ENCODE results near the gene BCAS3.

BCAS3 gene

DNA sequence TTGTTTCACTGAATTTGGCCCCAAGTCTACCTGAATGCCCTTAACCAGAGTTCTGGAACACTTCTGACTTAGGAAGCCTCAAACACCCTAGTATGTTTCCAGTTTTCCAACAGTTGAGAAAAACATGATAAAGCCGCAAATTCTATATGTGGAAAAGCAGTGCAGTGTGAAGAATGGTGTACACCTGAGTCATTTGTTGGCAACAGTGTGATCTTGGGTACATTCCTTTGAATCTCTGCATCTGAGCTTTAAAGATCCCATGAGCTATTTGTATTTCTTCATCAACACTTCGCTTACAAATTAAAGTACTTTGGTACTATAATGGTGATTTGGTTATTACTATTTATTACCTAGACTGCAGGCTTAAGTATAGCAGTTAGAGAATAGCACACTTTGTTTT, 628.4 kb downstream of the BCAS3 start:
- DNase-seq (ENCODE audit: low read depth) = no peak
- no peak overlapping the region for H3K4me3 ChIP-seq (ENCODE audit: low read depth, low read length)
- TF ChIP-seq, protein P1, sequence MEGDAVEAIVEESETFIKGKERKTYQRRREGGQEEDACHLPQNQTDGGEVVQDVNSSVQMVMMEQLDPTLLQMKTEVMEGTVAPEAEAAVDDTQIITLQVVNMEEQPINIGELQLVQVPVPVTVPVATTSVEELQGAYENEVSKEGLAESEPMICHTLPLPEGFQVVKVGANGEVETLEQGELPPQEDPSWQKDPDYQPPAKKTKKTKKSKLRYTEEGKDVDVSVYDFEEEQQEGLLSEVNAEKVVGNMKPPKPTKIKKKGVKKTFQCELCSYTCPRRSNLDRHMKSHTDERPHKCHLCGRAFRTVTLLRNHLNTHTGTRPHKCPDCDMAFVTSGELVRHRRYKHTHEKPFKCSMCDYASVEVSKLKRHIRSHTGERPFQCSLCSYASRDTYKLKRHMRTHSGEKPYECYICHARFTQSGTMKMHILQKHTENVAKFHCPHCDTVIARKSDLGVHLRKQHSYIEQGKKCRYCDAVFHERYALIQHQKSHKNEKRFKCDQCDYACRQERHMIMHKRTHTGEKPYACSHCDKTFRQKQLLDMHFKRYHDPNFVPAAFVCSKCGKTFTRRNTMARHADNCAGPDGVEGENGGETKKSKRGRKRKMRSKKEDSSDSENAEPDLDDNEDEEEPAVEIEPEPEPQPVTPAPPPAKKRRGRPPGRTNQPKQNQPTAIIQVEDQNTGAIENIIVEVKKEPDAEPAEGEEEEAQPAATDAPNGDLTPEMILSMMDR (IDR thresholded peaks at IDR 0.05; ENCODE audit: insufficient read depth, low read depth, low read length, missing control alignments) = no peak

DNA sequence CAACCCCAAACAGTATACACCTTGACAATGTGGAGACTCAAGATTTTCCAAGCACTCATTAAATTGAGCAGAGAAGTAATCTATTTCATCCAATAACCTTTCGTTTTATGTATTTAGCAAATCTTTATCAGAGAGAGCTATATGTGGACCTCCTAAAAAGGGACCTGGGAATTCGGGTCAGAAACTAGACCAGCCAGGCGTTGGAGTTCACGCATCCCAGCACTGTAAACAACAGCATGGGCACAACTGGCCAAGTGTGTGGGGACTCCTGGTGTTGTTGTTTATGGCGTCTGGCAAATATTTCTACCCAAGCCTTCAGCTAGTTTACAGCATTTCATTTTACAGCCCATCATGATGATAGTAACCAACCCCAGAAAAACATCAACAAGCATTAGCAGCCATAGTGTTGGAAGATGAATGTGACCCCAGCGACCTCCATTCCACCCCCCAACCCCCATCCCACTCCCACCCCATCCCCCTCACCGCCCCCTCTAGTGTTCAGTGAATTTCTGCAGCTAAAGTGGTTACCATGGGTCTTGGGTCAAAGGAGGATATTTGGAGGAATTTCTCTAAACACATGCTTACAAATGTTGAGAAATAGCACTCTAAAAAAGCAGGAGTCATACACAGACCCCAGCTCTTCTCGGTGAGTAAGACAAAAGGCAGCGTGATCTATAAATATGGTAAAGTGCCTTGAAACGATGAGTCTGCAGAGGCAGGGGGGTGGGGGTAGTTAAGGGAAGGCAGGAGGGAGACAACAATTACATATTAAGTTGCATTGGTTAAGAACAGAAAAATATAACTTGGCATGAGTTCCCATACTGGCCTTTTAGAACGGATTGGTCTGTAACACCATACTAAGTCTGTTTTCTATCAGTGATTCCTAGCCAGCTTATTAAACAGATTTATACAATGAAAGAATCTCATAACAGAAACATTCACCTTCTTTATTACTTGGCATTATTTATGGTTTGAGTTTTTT, 630.5 kb downstream of the BCAS3 start:
- no peak for DNase-seq (ENCODE audit: low read depth)

DNA sequence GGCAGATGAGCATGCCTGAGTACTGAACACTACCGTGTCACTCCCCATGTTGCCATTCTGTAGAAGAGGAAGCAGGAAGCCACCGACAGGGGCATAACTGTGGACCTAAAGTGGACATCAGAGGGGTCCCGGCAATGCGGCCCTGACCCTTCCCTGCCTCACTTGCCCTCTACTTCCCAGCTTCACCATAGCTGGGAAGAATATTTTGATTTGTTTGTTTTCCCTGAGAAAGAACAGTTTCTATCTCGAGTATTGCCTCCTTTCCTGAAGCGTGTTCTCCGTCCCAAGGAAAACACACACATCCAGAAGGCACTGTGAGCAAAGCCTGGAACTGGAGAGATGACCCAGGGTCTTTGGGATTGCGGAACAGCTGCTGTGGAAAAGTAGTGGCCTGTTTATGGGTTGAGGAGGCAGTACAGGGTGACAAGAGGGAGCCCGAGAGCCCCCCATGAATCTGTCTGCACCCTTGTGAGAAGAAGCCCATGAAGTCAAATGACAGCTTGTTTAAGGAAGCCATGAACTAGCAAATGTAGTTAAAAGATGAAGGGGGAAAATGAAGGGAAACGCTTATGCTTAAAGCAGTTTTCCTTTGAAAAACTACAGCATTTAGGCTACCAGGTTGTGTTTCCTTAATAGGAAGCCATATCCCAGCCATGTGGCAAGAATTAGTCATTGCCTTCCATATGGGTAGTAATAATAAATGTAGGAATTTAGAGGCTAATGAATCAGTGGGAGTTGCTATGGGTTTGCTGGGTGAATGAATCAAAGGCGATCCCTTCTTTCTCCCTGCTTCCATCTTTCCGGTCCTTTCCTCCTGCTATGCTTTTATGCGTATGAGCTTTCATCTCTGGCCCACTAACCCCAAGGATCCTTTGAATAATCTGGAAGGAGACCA, 632.0 kb downstream of the BCAS3 start:
- no peak for DNase-seq (ENCODE audit: low read depth)
- TF ChIP-seq, protein P1 (IDR thresholded peaks at IDR 0.05; ENCODE audit: insufficient read depth, low read depth, low read length, missing control alignments) = no peak
- no peak overlapping the region for H3K4me3 ChIP-seq (ENCODE audit: low read depth, low read length)

More for the DNA sequence above, 630.5 kb downstream of the BCAS3 start:
- H3K4me3 ChIP-seq (ENCODE audit: low read depth, low read length) = no peak overlapping the region
- TF ChIP-seq, protein P1 (IDR thresholded peaks at IDR 0.05; ENCODE audit: insufficient read depth, low read depth, low read length, missing control alignments) = no peak

DNA sequence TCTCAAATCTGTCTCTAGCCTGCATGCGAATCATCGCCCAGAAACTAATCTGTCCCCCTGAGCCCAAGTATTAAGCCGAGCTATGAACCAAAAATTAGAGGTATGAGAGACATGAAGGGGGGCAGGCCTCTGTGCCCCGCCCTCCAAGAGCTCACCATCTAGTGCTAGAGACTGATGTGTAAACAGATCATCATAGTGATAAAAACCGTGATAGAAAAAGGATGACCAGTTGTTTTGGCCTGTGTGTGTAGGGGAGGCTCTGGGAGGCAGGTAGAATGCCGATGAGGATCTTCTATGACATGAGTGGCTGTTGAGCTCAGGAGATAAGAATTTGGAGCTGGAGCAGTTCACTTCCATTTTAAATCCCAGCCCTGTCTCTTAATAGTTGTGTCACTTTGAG, 632.9 kb downstream of the BCAS3 start:
- DNase-seq (ENCODE audit: low read depth) = no peak
- TF ChIP-seq, protein P1 (IDR thresholded peaks at IDR 0.05; ENCODE audit: insufficient read depth, low read depth, low read length, missing control alignments) = no peak
- no peak overlapping the region for H3K4me3 ChIP-seq (ENCODE audit: low read depth, low read length)

DNA sequence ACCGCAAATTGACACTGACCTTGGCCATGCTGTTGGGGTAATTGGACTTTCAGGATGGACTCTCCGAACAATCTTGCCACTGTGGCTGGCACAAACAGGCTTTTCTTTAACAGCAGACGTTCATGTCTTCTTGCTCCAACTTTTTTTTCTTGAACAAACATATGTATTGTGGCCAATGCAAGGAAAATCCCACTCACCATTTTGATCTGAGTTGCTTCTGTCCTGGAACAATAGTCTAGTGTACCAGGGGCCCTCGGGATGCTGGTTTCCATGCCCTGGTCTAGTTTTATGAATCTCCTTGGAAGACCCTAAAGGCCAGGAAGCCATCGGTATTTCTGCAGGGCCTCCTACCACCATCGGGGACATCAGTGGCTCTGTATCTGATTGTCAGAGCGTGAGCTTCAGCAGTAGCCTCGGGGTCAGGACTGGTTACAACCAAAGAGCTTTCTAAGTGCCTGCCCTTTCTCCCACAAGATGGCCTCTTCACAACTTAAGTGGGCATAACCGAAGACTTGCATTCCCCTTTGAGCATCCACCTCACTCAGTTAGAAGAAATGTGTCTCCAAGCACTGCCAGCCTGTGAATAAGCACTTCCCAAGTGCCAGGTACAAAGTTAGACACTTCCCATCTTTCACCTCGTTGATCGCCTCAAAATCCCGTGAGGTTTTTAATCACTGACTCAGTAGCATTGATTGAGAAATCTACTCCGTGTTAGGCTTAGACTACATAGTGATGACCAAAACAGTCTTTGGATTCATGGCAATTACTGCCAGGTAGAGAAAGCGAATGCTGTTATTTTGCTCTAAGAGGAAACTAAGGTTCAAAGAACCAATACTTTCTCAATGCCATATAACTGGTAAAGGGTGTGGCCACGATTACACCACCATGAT, 635.0 kb downstream of the BCAS3 start:
- H3K4me3 ChIP-seq (ENCODE audit: low read depth, low read length) = no peak overlapping the region
- TF ChIP-seq, protein P1 (IDR thresholded peaks at IDR 0.05; ENCODE audit: insufficient read depth, low read depth, low read length, missing control alignments) = no peak
- no peak for DNase-seq (ENCODE audit: low read depth)

Data from GM12865 (cell line).